Stimulated activated naive CD4-positive, alpha-beta T cell treated with Interleukin-2 at 50 U/mL for 16 hours (primary cell): ENCODE measurements around the gene IL22RA1.

Experiments
- DNase-seq: peaks from one replicate; lab custom pipeline; 2025; lab: John Stamatoyannopoulos, UW

IL22RA1 gene

DNA sequence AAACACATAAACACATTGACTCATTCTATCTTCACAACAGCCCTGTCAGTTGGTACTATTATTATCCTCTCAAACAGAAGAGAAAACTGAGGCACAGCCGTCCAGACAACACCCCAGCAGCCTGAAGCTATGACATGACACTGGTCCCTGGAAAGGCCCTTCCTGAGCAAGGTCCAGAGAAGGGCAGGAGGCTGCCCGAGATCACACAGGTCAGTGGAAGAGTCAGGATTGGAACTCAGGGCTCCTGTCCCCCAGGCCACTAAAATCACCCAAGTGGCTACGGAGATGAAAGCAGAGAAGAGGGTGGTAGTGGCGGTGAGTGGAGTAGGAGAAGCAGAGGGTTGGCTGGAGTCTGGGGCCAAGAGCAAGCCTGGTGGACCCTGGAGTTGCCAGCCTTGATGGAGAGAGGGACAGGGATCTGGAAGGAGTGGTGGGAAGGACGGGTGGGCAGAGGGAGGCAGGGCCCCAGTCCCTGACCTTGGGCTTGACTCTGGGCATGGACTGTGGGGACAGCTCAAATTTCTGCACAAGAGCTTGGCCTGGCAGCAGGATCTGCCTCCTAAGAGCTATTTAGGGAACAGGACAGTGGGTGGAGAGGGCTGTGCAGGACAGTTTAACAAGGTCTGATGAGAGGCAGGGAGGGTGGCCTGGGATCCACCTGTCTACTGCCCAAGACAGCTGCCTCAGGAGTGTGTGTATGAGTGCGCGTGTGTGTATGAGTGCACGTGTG is 46.8 kb downstream of the IL22RA1 start:
- no peak for DNase-seq

DNA sequence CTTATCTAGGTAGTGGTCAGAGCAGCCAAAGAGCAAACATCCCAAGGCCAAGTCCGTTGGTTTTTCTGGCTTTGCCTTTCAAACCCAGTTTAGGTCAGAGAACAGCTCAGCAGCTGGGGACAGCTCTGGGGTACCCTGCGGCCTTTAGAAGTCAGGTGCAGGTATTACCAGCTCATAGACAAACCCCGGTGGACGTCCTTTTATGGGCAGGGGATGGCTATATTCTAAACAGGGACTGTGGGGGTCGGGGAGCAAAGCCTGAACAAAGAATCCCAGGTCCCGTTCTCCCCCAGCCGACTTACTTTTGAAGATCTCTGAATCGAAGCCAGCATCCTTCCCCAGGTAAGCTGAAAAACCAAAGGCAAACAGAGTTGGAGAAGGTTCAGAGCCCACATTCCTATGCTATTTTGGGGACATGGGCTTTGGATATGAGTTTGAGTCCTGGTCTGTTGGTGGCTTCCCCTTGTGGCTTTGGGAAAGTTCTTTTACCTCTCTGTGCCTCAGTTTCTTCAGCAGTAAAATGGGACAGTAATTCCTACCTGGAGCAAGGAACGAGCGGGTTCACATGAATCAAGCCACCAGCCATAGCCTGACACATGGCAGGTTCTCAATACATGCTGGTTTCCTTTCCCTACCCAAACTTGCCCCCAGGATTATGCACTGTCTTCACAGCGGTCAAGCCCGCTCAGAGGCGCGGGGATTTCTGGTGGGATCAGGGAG is 47.6 kb downstream of the IL22RA1 start:
- DNase-seq, result no peak

DNA sequence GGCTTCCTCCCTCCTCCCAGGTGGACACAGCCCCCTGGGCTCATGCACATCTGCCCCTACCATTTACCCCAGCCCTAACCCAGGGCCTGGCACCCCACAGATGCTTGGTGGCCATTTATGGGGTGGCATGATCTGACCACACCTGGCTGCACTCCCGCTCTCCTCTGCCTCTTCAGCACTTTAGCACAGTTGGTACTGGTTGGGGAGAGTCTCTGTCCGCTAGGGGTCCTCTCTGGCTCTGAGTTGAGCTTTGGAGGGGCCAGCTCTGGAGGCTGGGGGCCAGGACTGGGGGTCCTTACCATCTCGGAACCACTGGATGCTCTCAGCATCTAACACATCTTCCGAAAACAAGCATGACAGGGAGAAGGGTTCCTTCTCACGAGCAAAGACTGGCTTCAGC is 48.4 kb downstream of the IL22RA1 start:
- DNase-seq, result no peak

- DNase-seq, result no peak
Observed at GRCh38 chr1:24093732-24094131, 49.2 kb downstream of the IL22RA1 start.

DNA sequence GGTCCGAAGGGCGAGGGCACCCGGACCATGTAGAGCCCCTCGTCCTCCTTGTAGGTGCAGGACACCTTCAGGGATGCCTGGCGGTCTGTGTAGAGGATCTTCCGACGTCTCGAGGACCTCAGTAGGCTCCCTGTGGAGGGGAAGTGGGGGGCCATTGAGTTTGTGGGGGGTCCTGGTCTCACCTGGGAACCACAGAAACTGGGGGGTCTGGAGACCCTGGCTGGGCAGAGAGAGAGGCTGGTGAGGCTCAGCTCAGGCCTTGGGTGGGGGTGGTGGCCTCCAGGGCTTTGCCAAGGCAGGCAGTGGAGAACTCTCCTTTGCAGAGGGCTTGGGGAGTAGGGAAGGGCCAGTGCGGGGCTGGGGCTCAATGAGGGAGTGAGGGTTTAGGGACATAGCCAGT is 50.0 kb downstream of the IL22RA1 start:
- DNase-seq, result no peak

GRCh38 chr1:24091971-24092482 is 50.9 kb downstream of the IL22RA1 start:
- DNase-seq, result no peak

- DNase-seq, result no peak
Observed at GRCh38 chr1:24090736-24091135, 52.2 kb downstream of the IL22RA1 start.

DNA sequence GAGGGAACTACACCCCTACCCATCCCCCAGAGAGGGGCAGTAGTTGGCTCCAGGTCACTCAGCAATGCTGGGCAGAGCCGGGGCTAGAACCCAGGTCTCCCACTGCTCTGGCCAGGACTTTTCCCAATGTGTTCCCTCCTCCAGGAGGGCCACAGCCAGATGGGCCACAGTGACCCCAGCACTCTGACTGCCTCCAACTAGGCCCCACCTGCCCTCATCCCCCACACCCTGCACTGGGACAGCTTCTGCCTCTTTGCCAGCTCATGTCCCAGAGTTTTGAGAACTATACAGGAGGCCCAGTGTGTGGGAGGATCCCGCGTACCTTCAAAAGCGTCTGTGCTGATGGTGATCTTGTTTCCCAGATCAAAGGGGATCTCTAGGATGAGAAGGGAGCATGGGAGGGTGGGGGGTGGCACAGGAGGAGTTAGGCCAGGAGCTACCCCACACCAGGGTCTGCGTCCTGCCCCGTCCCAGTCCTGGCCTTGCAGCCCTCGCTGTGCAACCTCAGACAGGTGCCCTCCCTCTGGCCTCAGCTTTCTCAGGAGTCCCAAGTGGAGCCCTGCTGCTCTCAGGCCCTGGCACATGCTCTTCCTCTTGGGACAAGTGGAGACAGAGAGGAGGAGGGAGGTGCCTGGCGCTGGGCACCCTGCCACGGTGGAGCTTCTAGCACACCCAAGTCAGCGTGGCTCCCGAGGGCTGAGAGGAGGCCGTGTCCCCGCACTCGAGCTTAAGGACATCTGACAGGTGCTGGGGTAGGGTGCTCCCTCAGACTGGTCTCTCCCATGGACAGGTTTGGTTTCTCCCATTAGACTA is 53.0 kb downstream of the IL22RA1 start:
- no peak for DNase-seq

- no peak for DNase-seq
Observed at GRCh38 chr1:24089027-24089742, 53.8 kb downstream of the IL22RA1 start.

DNA sequence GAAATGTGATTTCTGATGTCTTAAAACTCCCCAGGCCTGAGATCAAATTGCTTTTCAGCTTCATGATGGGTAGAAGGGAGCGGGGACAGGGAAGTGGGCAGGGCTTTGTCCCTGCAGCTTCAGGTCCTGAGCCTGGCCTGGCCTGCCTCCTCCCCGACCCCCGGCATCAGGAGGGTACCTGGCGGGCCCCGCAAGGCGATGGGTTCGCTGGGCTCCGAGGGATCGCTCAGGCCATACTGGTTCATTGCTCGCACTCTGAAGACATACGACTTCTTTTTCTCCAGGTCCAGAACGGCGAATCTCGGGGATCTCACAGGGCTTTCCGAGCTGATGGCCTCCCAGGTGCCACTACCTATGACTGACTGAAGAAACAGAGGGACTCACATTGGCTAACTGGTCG is 56.5 kb downstream of the IL22RA1 start:
- no peak for DNase-seq

DNA sequence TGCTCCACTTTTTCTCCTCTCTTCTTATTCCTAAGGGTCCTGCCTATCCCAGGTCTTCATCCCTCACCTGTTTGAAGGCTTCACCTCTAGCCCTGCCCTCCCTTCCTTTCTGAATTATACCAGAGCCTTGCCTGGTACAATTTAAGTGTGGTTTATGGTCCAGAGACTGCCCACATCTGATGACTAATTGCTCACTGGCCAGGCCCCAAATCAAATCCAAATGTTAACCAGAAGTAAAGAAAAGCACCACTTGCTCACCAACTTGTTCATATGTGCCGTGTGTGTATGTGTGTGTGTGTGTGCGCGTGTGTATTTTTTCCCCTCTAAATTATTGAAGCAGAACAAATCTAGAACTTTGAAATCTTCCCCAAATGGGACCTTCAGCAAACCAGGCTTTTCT is 57.4 kb downstream of the IL22RA1 start:
- no peak for DNase-seq

DNA sequence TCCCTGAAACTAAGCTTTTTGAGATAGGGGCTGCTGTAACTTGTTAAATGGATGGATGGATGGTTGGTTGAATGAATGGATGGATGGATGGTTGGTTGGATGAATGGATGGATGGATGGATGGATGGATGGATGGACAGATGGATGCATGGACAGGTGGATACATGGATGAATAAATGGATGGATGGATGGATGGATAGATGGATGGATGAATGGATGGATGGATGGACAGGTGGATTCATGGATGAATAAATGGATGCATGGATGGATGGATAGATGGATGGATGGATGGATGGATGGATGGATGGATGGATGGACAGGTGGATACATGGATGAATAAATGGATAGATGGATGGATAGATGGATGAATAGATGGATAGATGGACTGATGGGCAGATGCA is 57.9 kb downstream of the IL22RA1 start:
- no peak for DNase-seq

DNA sequence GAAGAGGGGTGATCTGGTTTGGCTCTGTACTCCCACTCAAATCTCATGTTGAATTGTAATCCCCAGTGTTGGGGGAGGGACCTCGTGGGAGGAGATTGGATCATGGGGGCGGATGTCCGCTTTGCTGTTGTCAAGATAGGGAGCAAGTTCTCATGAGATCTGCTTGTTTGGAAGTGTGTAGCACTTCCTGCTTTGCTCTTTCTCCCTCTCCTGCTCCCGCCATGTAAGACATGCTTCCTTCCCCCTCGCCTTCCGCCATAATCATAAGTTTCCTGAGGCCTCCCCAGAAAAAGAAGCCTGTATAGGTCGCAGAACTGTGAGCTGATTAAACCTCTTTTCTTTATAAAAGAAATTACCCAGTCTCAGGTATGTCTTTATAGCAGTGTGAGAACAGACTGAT is 58.9 kb downstream of the IL22RA1 start:
- DNase-seq, result no peak

DNA sequence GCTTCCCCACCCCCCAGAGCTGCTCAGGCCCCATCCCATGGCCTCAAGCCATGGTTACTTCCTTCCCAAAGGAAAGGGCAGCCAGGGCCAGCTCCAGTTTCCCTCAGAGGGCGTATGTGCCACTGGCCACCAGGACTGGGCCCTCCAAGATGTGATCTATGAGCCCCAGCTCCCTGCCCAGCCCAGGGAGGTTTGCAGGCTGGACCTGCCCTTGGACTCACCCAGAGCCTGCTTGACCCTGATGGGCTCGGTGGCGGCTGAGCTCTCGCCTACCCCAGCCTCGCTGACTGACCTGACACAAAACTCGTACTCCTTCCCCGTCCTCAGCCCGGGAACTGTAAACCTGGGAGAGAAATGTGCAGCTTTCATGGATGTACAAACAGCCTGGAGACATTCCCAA is 60.6 kb downstream of the IL22RA1 start:
- no peak for DNase-seq

- no peak for DNase-seq
Observed at GRCh38 chr1:24081190-24081589, 61.8 kb downstream of the IL22RA1 start.

GRCh38 chr1:24080131-24080530 is 62.8 kb downstream of the IL22RA1 start:
- DNase-seq, result no peak

DNA sequence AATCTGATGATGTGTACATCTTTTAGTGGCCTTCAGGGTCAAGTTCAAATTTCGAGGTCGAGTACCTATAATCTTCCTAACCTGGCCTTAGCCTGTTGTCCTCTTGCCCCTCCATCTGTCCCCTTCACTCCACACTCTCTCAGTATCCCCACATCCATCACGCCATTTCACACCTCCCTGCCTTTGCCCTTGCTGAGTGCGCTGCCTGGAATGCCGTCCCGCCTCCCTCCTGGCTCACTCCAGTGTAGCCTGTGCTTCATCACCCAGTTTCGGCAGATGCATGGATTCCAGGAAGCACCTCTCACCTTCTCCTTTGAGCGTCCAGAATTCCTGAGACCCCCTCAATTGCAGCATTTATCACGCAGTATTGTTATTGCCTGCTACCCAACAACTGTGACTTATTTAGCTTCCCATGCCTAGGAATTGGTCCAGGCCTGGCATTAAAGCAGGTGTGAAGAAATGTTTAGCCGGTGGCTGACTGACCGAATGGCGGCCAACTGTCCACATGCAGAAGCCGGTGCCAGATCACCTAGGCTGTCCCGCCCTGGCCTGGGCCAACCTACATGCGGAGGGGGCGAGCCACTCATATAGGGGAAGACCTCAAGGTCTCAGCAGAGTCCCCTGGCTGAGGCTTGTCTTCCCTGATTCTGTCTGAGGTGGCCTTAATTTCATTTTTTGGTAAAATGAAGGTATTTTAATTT is 65.5 kb downstream of the IL22RA1 start:
- no peak for DNase-seq

DNA sequence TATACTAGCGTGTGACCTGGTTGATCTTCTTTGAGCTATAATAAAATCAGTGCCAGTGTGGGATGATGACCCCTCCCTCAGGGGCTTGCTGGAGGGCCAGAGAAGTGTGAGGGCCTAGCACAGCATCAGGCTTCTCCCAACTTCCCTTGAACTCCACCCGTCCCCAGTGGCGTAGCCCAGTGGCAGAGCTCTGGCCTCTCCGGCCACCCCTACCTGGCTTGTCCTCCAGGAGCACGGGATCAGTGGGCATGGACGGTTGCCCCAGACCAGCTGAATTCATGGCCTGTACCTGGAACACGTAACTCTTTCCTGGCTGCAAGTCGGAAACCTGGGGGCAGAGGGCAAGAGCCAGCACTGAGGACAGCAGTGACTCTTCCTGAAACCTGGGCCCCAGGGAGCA is 67.0 kb downstream of the IL22RA1 start:
- DNase-seq, result no peak

DNA sequence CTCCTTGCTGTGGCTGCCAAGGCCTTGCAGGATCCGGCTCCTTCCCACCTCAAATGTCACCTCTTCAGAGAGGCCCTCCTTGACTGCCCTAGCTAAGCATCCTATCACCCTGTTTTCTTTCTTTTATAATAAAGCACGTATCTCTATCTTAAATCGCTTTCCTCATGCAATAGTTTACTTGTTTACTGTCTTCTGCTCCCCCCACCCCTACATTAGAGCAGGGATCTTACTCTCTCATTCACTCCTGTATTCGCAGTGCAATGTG is 67.4 kb downstream of the IL22RA1 start:
- no peak for DNase-seq

- no peak for DNase-seq
Observed at GRCh38 chr1:24074817-24075589, 67.9 kb downstream of the IL22RA1 start.

GRCh38 chr1:24074196-24074595 is 68.7 kb downstream of the IL22RA1 start:
- no peak for DNase-seq
